Daoy (cell line): Measurements from ENCODE around the gene SLC6A18. TPM values are rescaled to one million over a fixed set of nuclear protein-coding genes. Genes with fewer than 3 reads are reported as not detected.

Source experiments
- DNase-seq: peaks from one replicate; pipeline ENCODE4 v3.0.0-alpha.2; 2015; ENCODE audit warnings: low read depth
- total RNA-seq: library from RNA; depleted of rRNA; stranded (reverse); fragments of >200 nt; shearing (Covaris generic); gene quantifications from 2 replicates; pipeline ENCODE4 v1.2.3, GENCODE V29; 2014; rRNA removed

Gene SLC6A18
- total RNA-seq = not detected in 2 replicates

- no peak for DNase-seq
These were observed at the start of gene SLC6A18 for GRCh38 chr5:1225081-1225480. Gene SLC6A18 (plus strand): TSS chr5:1225381. CDS start chr5:1225478, 97 bp downstream.

- no peak for DNase-seq
These were observed 49.2 kb upstream of the SLC6A18 start for GRCh38 chr5:1175801-1176472.

GRCh38 chr5:1176473-1177391 lies 48.4 kb upstream of the SLC6A18 start:
- no peak for DNase-seq

- no peak for DNase-seq
These were observed 47.2 kb upstream of the SLC6A18 start for GRCh38 chr5:1177826-1178528.

- no peak for DNase-seq
These were observed 46.4 kb upstream of the SLC6A18 start for GRCh38 chr5:1178529-1179382.

- DNase-seq = no peak
These were observed 45.8 kb upstream of the SLC6A18 start for GRCh38 chr5:1179383-1179715.

GRCh38 chr5:1180096-1180495 lies 45.1 kb upstream of the SLC6A18 start:
- DNase-seq = no peak

- DNase-seq = no peak
These were observed 44.3 kb upstream of the SLC6A18 start for GRCh38 chr5:1180841-1181271.

GRCh38 chr5:1181451-1182359 lies 43.5 kb upstream of the SLC6A18 start:
- DNase-seq = no peak

- no peak for DNase-seq
These were observed 42.9 kb upstream of the SLC6A18 start for GRCh38 chr5:1182360-1182632.

- DNase-seq = no peak
These were observed 42.4 kb upstream of the SLC6A18 start for GRCh38 chr5:1182633-1183423.

GRCh38 chr5:1183424-1184162 lies 41.6 kb upstream of the SLC6A18 start:
- no peak for DNase-seq

GRCh38 chr5:1184163-1184470 lies 41.1 kb upstream of the SLC6A18 start:
- no peak for DNase-seq

- DNase-seq = no peak
These were observed 40.7 kb upstream of the SLC6A18 start for GRCh38 chr5:1184481-1184880.

- DNase-seq = no peak
These were observed 40.0 kb upstream of the SLC6A18 start for GRCh38 chr5:1185038-1185627.

- DNase-seq = no peak
These were observed 39.4 kb upstream of the SLC6A18 start for GRCh38 chr5:1185629-1186350.

GRCh38 chr5:1186351-1187233 lies 38.6 kb upstream of the SLC6A18 start:
- DNase-seq = no peak
